Progenitor cell of endocrine pancreas (in vitro differentiated cells): ENCODE data around the gene SORCS2. TPM values are rescaled to one million over a fixed set of nuclear protein-coding genes. Genes with fewer than 3 reads are reported as not detected.

ENCODE experiments used
- DNase-seq: peaks from one replicate; pipeline ENCODE4 v3.0.0; 2021; ENCODE audit warnings: low spot score; ENCODE audit not compliant: unreplicated experiment
- H3K27ac Mint-ChIP-seq: 2 replicates; pipeline ENCODE4 v1.8.0; 2021; ENCODE audit warnings: mild to moderate bottlenecking, moderate library complexity, mixed read lengths
- H3K27me3 Mint-ChIP-seq: 2 replicates; pipeline ENCODE4 v1.8.0; 2021; ENCODE audit warnings: mixed read lengths
- H3K36me3 Mint-ChIP-seq: 2 replicates; pipeline ENCODE4 v1.8.0; 2022; ENCODE audit warnings: mixed read lengths; ENCODE audit not compliant: insufficient read depth
- H3K4me1 Mint-ChIP-seq: 2 replicates; pipeline ENCODE4 v1.8.0; 2021; ENCODE audit warnings: low read depth, mixed read lengths
- H3K4me3 Mint-ChIP-seq: 2 replicates; pipeline ENCODE4 v1.8.0; 2021; ENCODE audit warnings: low read depth, mild to moderate bottlenecking, moderate library complexity, mixed read lengths
- H3K9me3 Mint-ChIP-seq: 2 replicates; pipeline ENCODE4 v1.8.0; 2021; ENCODE audit warnings: low read depth, mixed read lengths
- total RNA-seq: library from RNA; stranded (reverse); gene quantifications from 2 replicates; pipeline ENCODE4 v1.2.1, GENCODE V29; 2021
- TF ChIP-seq, protein P1 (sequence below): fragments of 200-600 bp; sonication (generic); IDR thresholded peaks from one replicate; pipeline ENCODE4 v1.5.0; 2021; ENCODE audit warnings: antibody characterized with exemption, mild to moderate bottlenecking; ENCODE audit not compliant: unreplicated experiment

SORCS2 gene
- total RNA-seq, 1 donor from 2014 or later = 2.2 TPM

DNA sequence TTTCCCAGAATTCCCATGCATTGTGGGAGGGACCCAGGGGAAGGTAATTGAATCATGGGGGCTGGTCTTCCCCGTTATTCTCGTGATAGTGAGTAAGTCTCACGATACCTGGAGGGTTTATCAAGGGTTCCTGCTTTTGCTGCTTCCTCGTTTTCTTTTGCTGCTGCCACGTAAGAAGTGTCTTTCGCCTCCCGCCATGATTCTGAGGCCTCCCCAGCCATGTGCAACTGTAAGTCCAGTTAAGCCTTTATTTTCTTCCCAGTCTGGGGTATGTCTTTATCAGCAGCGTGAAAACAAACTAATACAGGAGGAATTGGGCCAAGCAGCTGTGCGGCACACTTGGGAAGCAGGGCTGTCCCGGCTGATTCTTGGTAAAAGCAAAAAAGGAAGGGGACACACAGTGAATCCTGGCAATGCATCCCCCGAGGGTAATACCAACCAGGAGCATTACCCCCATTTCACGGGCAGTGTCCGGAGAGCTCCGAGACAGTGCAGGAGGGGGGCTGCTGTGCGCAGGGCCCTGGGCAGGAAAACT, 561.7 kb downstream of the SORCS2 start:
- Mint-ChIP-seq H3K27me3 (no peaks in the 10 kb centered on the region), H3K36me3 (peaks cover 6% of the 10 kb centered on the region), H3K27ac (no peak overlapping the region), H3K4me1 (peaks cover 9% of the 10 kb centered on the region), H3K4me3 (no peak overlapping the region), H3K9me3 (no peaks in the 10 kb centered on the region)
- no peak for DNase-seq
- TF ChIP-seq, protein P1, sequence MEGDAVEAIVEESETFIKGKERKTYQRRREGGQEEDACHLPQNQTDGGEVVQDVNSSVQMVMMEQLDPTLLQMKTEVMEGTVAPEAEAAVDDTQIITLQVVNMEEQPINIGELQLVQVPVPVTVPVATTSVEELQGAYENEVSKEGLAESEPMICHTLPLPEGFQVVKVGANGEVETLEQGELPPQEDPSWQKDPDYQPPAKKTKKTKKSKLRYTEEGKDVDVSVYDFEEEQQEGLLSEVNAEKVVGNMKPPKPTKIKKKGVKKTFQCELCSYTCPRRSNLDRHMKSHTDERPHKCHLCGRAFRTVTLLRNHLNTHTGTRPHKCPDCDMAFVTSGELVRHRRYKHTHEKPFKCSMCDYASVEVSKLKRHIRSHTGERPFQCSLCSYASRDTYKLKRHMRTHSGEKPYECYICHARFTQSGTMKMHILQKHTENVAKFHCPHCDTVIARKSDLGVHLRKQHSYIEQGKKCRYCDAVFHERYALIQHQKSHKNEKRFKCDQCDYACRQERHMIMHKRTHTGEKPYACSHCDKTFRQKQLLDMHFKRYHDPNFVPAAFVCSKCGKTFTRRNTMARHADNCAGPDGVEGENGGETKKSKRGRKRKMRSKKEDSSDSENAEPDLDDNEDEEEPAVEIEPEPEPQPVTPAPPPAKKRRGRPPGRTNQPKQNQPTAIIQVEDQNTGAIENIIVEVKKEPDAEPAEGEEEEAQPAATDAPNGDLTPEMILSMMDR = no peak

DNA sequence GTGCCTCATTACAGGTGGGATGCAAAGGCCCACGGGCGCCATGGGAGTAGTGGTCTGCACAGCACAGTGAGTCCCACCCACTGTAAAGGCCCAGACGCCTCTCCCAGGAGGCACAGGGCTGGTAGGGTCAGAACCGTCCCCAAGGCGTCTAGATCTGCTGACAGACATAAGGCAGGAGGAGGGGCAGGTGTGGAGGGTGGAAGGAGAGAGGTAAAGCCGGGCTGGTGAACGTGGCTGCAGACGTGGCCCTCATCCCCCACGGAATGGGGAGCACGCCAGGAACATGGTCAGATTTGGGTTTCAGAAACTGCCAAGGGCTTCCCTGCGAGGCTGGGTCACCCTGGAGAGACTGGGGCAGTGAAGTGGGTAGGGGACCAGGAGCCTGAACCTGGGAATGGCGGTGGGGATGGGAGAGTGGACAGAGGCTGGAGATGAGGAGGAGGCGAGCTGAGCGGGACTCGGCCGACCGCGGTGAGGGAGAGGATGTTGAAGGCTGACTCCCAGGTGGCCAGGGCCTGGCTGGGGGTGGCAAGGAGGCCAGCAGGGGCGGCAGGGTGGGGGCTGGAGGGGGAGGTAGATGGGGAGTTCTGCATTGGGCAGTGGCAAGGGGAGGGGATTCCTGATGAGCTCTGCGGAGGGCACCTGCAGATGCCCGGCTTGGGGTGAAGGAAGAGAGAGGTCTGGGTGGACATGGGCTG, 562.4 kb downstream of the SORCS2 start:
- no peaks in the 10 kb centered on the region for H3K9me3 Mint-ChIP-seq
- H3K4me1 Mint-ChIP-seq = peaks cover 6% of the 10 kb centered on the region
- no peak for DNase-seq
- H3K36me3 Mint-ChIP-seq = peaks cover 6% of the 10 kb centered on the region
- H3K27ac Mint-ChIP-seq = no peak overlapping the region
- H3K4me3 Mint-ChIP-seq = no peak overlapping the region
- H3K27me3 Mint-ChIP-seq = no peaks in the 10 kb centered on the region
- TF ChIP-seq, protein P1 = no peak

DNA sequence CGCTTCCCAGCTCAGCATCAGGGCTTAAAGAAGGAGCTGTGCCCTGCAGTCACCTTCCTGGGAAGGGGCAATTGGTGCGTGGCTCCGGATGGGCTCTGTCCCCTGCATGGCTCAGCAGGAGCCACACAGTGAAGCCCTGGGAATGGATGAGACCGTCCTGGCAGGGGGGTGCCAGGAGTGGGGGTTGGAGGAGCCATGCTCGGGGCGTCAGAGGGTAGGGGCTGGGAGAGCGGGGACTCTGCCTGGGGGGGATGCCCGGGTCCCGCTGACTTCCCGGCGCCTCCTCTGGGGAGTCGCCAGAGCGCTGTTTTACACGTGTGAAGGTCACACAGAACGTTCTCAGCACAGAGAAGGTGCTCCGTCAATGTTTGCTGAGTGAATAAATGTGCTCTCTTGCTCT, 563.2 kb downstream of the SORCS2 start:
- peaks cover 6% of the 10 kb centered on the region for H3K36me3 Mint-ChIP-seq
- H3K27ac Mint-ChIP-seq = no peak overlapping the region
- TF ChIP-seq, protein P1 = no peak
- no peak overlapping the region for H3K4me3 Mint-ChIP-seq
- DNase-seq = no peak
- H3K9me3 Mint-ChIP-seq = no peaks in the 10 kb centered on the region
- H3K4me1 Mint-ChIP-seq = peaks cover 6% of the 10 kb centered on the region
- H3K27me3 Mint-ChIP-seq = no peaks in the 10 kb centered on the region

DNA sequence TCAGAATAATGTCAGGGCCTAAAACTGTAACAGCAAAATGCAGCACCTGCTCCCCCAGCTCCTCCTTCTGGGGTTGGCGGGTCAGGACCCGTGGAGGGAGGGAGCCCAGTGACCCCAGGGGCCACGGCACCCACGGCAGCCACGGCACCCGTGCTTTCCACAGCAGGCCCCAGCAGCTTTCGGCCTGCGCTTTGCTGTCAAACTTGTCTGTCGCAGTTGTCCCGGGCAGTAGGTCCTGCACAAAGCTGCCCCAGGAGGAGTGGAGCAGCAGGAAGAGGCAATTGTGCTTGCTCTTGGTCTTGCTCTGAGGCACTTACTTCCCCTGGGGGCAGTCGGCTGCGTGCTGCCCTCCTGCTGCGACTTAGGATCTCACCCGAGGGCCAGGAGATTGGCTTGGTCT, 563.7 kb downstream of the SORCS2 start:
- H3K9me3 Mint-ChIP-seq = no peaks in the 10 kb centered on the region
- peaks cover 6% of the 10 kb centered on the region for H3K4me1 Mint-ChIP-seq
- peaks cover 6% of the 10 kb centered on the region for H3K36me3 Mint-ChIP-seq
- H3K27me3 Mint-ChIP-seq = no peaks in the 10 kb centered on the region
- H3K27ac Mint-ChIP-seq = no peak overlapping the region
- TF ChIP-seq, protein P1 = no peak
- no peak overlapping the region for H3K4me3 Mint-ChIP-seq
- no peak for DNase-seq

DNA sequence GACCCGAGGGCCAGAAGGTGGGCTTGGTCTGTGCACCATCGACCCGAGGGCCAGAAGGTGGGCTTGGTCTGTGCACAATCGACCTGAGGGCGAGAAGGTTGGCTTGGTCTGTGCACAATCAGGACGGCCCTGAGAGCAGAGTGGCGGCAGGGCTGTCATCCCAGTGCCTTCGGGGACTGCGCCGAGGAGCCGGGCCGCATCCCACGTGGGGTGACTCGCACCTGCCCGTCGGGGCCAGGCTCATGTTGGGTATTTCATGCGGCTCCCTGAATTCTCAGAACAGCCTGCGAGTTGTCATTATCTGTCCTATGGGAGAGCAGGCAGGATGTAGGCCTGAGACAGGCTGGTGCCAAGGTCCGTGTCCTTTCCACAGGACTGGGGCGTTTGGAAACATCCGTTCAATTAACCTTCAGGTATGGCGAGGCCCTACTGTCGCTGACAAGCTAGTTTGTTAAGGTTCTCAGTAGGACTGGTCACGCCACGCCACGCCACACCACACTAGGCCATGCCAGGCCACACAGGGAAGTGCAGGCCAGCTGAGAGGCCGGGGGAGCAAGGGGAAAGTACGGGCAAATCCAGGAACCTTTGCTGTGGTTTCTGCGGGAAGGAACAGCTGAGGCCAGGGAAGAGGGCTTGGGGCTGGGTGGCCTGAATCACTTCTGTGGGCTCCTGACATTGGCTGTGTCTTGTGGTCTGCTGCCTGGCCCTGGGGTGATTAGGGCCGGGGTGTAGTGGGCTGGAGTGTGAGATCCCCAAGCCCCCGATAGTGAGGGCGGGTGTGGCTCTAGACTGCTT, 564.4 kb downstream of the SORCS2 start:
- H3K27me3 Mint-ChIP-seq = no peaks in the 10 kb centered on the region
- H3K27ac Mint-ChIP-seq = no peak overlapping the region
- H3K4me1 Mint-ChIP-seq = peaks cover 6% of the 10 kb centered on the region
- H3K36me3 Mint-ChIP-seq = peaks cover 6% of the 10 kb centered on the region
- no peaks in the 10 kb centered on the region for H3K9me3 Mint-ChIP-seq
- DNase-seq = no peak
- H3K4me3 Mint-ChIP-seq = no peak overlapping the region
- TF ChIP-seq, protein P1 = no peak
